GM19438 (cell line): Measurements from ENCODE around the gene XPNPEP2.

Source experiments
- ATAC-seq: cut with Tn5 transposase; IDR thresholded peaks from one replicate; pipeline ENCODE4 v1.9.1; 2021; ENCODE audit warnings: low read depth; ENCODE audit not compliant: unreplicated experiment

XPNPEP2 gene

DNA sequence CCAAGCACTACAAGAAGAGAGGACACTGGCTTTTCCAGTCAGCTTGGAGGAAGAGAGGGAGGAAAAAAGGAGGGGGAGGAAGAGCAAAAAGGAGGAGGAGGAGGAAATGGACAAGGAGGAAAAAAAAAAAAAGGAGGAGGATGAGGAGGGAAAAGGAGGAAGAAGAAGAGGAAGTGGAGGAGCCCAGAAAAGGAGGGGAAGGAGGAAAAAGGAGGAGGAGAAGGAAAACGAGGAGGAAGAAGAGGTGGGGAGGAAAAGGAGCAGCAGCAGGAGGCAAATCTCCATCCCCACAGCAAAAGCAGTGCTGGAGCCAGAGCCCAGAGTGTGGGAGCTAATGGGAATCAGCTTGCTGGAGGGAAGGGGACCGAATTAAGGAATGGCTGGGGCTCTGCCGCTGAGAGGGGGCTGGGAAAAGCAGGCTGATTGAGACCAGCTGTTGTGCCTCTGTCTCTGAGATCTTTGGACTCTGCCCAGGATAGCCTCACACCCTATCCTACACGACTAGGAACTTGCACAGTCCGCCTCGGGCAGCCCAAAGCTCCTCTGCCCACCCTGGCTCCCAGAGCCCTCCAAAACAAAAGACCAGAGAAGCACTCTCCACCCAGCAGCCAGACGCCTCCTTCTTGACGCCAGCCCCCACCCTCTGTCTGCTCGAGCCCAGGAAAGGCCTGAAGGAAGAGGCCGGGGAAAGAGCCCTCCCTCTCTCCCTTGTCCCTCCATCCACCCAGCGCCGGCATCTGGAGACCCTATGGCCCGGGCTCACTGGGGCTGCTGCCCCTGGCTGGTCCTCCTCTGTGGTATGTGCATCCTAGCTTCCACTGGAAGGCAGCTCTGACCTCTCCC is at the start of gene XPNPEP2:
Gene XPNPEP2, plus strand, starts transcription at position 514 of the 843 bp plus-strand sequence. Its CDS starts 235 bp downstream, at position 749.
- ATAC-seq: no peak

DNA sequence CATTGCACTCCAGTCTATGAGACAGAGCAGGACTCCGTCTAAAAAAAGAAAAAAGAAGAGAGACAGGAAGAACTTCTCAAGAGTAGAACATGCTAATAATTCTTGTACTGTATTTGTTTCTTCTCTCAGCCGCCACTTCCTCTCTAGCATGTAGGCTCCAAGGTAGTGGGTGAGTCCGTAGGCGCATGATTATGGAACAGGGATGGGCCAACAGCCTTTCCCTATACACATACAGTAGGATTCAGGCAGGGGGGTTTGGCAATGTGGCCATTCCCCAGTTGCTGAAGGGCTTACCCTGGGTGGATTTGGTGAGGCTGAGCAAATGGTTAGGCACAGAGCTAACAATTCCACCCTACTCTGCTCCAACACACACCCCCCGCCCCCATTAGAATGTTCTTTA is 49.0 kb upstream of the XPNPEP2 start:
- ATAC-seq: no peak

GRCh38 chrX:129690435-129690834 is 48.3 kb upstream of the XPNPEP2 start:
- no peak for ATAC-seq

DNA sequence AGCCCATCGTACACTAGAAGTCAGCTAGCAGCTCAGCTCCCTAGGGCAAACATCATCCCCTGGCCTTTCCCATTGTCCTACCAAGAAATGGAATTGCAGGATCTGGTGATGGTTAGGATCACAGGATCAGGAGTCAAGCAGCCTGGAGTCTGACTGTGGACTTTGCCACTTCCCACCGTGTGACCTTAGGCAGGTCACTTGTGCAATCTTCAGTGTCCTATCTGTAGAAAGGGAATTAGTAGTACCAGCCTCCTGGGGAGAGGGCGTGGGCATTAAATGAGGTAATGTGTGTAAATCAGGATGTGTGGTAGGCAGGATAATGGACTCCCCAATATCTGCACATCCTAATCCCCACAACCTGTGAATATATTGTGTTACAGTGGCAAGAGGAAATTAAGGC is 45.4 kb upstream of the XPNPEP2 start:
- no peak for ATAC-seq

- no peak for ATAC-seq
These were observed 44.0 kb upstream of the XPNPEP2 start for GRCh38 chrX:129694805-129695204.

DNA sequence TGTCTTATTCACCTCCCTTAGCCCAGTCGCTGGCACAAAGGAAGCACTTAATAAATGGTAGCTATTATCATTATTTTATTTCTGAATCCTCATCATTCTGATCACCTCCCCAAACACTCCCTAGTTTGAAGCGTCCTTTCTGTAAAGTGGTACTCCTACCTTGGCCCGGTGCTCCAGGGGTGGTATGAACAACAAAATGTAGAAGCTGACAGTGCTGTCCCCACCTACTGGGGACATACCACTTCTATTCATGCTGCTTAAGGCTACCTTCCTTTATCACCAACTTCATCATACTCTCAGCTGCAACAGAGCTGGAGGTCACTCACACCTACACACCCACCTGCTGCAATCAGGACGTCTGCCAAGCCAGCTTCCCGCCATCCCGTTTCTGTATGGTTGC is 43.2 kb upstream of the XPNPEP2 start:
- ATAC-seq: no peak

DNA sequence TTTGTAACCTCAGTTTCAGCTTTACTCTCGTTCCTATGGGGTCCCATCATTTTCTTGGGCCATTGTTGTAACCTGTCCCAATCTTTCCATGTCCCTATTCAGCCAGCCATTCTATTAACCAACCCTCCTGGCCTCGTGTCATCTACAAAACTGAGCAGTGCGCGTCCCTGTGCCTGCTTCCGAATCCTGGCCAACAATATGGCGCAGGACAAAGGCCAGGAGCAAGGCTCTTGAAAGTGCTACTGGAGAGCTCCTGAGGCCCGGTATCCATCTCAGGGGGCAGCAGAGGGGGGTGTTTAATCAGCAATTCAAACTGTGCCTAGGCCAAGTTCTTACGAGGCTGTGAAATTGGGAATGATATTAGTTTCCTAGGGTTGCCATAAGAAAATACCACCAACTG is 42.8 kb upstream of the XPNPEP2 start:
- ATAC-seq: no peak

GRCh38 chrX:129696463-129697155 is 42.2 kb upstream of the XPNPEP2 start:
- ATAC-seq: no peak

DNA sequence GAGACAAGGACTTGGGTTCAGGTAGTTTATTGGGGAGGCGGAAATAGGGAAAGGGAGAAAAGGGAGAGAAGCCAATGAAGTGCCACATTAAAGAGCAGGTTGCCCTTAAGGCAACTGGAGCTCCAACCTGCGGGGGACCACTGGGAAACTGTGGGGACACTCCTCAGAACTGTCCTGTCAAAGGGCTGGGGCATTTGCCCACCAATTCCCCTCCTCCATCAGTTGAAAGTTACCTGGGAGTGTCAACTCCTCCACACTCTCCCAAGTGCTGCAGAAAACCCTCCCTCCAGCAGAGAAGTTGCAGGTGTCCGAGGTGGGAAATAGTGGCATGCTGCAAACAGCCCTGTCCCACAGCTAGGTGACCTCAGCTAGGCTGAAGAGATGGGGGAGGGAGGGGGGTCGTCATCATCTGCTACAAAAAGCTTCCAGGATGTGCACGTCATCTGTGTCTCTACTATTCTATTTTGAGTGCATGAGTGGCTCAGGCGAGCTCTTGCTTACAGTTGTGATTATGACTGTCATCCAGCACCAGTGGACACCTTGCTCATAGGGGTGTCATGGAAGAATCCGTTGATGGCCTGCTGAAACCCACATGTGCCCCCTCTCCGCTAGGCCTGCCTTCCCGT is 41.5 kb upstream of the XPNPEP2 start:
- no peak for ATAC-seq

- ATAC-seq: no peak
These were observed 40.6 kb upstream of the XPNPEP2 start for GRCh38 chrX:129698150-129698549.

- no peak for ATAC-seq
These were observed 38.2 kb upstream of the XPNPEP2 start for GRCh38 chrX:129700536-129700935.

GRCh38 chrX:129701624-129702069 is 37.1 kb upstream of the XPNPEP2 start:
- ATAC-seq: no peak

DNA sequence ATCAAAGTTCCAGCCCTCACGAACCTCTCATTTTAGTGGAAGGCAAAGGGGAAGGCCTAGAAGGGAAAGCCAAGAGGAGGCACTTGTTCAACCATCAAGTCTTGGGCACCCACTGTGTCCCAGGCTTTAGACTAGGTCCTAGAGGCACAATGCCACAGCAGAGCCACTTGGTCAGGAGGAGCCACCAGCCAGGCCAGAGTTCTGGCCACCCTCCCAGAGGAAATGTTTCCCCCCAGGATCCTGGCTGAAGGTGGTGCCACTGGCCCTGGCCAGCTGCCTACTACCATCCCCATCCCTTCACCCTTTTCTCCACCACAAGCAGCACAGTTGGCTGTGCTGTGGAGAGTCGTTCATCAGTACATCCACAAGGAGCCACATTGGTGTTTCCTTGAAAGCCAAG is 34.3 kb upstream of the XPNPEP2 start:
- no peak for ATAC-seq

GRCh38 chrX:129705377-129705925 is 33.3 kb upstream of the XPNPEP2 start:
- ATAC-seq: no peak

DNA sequence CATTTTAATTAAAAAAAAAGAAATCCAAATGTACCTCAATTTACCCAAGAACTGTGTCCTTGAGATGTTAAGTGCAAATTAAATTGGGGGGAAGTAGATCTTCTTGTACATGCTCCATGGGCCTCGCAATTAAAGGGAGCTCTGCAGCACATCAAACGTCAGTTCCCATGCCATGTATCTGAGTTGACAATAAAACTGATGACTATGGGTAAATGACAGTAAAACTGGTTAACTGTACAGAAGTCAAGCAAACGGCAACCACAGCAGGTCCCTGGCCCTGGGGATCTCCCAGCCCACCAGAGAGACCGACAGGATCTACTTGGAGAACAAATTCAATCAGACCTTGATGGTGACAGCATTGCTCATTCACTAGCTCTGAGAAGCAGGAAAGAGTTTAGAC is 32.8 kb upstream of the XPNPEP2 start:
- ATAC-seq: no peak

DNA sequence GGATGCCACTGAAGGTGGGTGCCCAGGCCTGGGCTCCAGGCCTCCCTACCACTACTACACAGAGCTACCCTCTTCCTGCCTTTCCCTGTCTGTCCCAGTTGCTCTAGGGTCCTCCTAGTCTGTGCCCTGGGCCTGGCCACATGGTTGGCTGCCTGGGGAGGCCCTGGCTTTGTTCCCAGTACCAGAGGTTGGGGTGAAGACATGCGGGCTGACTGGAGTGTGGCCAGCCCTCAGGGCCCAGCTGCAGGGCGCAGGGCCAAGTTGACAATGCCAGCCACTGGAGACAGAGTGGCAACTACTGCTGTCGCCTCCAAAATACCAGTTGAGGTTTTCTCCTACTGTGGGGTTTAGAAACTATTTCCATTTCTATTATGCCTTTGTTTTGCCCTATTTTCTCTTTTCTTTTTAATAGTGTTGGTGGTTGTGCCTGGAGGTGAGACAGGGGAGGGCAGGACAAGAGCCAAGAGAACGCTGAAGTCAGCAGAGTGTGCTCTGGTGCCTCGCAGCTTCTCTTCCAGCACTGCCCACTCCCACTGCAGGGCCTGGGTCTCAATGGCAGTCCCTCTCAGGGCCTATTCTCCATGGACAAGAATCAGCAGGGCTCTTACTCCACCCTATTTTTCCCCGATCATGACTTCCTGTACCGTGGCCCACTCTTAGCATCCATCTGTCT is 32.2 kb upstream of the XPNPEP2 start:
- no peak for ATAC-seq

DNA sequence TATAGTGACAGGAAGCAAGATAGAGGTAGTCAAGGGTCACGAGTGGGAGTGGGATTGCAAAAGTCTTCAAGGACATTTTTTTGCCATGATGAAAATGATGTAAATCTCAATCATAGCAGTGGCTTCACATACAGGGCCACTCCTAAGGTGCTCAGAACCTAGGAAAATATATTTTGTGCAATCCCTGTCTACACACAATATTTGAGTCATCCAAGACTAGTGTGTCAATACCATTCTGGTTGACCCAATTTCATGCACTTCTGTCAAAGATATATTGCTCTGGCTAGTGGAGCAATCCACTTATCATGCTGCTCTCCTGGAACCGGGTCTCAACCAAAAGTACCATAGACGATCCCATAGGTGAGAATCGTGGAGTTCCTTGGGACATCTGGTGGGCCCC is 24.2 kb upstream of the XPNPEP2 start:
- no peak for ATAC-seq

- ATAC-seq: no peak
These were observed 22.3 kb upstream of the XPNPEP2 start for GRCh38 chrX:129716507-129716906.

DNA sequence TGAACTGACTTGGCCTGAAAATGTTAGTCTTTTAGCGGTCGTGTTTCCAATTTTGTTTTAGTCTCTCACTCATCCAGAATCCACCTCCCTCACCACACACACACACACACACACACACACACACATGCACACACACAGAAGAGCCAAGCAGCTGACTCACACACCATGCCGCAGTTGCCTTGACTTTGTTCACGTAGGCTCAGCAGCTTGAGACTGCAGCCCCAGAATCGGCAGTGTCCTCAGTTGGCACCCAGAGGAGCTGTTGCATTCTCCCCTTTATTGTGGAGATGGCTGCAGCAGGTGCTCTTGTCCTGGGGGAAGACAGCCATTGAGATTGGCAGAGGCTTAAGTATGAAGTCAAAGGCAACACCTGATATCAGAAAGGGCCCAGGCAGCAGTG is 20.9 kb upstream of the XPNPEP2 start:
- no peak for ATAC-seq

- ATAC-seq: no peak
These were observed 20.1 kb upstream of the XPNPEP2 start for GRCh38 chrX:129718676-129719075.

- ATAC-seq: no peak
These were observed 19.5 kb upstream of the XPNPEP2 start for GRCh38 chrX:129719268-129719667.
